Stimulated activated CD4-positive, alpha-beta T cell treated with anti-CD3 and anti-CD28 coated beads, Interleukin-1b, Interleukin-23, amount 100 ng/mL, for 24 hours (primary cell): ENCODE data around the gene LRRC36.

Source experiments
- DNase-seq, 4 experiments: peaks; one replicate each; pipeline ENCODE4 v3.0.0-alpha.2; 2020; ENCODE audit warnings: low read depth in 4 of 4, low spot score in 1 of 4

Gene LRRC36, protein sequence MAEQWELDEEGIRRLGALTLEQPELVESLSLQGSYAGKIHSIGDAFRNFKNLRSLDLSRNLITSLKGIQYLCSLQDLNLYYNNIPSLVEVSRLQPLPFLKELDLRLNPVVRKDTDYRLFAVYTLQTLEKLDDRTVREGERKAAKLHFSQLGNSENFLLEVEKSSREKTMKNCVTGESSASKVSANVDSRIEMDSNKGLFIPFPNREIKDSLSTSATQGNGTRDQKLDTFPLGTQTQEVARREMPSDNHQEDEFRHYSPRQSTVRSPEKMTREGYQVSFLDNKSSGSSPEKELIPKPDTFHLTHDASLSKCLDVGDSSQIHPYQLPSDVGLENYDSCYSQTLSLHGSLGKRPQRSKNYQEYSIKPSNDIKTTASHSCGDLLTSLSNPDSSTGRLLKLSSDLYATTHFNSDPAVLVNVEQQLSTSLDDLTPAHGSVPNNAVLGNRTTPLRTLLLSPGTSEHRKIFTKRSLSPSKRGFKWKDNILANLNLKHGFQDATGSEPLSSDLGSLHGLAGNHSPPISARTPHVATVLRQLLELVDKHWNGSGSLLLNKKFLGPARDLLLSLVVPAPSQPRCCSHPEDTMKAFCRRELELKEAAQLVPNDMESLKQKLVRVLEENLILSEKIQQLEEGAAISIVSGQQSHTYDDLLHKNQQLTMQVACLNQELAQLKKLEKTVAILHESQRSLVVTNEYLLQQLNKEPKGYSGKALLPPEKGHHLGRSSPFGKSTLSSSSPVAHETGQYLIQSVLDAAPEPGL

DNA sequence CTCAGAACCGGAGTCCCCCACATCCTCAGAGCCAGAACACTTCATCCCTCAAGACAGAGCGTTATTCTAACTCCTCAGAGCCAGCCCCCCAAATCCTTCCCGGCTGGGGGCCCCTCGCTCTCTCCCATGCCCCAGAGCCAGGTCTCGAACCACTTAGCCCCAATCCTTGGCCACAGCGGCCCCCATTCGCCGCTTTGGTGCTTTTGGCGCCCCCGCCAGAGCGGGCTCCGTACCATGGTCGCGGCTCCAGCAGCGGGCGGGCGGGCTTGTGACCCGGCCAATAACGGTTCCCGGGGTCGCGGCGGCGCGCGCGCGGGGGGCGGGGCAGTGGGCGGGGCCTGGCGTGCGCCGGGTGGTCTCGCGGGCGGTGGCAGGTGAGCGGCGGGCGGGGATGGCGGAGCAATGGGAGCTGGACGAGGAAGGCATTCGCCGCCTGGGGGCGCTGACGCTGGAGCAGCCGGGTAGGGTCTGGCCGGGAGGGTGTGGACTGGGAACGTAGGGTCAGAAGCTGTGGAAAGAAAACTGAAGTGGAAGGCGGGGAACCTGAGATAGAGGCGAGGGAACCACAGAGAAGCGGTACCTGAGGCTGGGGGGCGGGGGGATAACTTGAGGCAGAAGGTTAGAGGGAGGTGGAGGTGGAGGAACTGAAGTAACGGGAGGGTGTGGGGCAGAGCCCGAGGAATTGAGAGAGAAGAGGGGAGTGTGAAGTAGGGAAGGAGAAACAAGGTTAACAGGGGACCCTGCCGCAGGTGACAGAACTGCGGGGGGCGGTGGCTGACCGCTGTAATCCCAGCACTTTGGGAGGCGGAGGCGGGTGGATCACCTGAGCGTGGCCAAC, at the start of gene LRRC36, which contains the start of gene KCTD19:
TSS of gene LRRC36 (plus strand) at position 344 of the 838 bp plus-strand sequence. CDS start at position 392, 48 bp downstream.
TSS of gene KCTD19 (minus strand) at position 270 of the 838 bp plus-strand sequence. CDS start at position 236, 34 bp downstream.
- peak in 3 of 4 experiments; percentile 26 to 67 (median 36) for DNase-seq

DNA sequence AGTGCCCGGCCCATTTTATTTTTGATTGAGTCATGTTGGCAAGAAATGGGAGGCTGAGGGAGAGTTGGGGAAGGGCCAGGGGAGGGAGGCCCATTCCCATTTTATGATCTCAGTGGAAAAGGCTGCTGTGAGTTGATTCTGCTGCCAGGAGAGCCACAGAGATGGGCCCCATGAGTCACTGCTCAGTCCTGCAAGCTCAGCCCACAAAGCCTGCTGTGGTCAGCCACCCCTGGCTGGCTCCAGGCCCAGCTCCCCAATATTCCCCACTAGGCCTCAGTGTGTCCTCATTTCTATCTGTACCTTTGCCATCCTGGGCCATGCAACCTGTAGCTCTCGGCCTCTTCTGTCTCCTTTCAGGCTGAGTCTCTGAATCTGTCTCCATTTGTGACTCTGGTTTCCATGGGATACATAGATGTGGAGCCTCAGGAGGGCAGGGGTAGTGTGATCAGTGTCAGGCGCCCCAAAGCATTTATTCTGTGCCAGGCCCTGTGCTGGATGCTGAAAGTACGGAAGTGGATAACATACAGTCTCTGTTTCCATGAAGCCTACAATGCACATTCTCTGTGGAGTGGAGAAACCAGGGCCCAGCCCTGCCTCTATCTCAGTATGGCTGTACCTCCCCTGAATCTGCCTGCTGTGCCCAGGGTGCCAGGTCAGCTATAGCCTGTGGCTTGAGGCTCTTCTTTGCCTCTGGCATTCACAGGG, 49.2 kb upstream of the LRRC36 start:
- no peak for DNase-seq

GRCh38 chr16:67277999-67278772, 48.4 kb upstream of the LRRC36 start:
- peak in 1 of 4 experiments; percentile 7 for DNase-seq

DNA sequence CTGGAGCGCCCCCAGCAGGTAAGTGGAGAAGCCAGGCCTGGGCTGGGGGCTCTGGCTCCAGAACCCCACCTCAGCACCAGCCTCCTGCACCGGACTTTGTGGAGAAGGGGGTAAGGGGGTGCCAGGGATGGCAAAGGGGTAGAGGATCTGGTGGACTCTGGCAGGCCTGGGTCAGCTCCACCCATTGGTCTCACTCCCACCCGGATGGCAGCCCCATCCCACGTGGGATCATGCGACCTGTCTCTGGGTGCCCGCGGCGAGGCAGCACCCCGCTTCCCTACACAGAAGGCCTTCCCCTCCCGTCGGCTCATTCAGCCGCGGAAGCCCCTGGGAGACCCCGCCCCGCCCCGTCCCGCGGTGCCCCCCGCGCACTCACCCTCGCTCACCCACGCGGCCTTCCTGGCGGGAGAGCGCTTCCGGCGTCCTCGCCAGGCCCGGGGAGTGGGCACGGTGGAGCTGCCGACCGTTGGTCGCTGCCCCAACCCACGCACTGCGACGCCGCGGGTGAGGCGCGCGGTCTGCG, 47.8 kb upstream of the LRRC36 start:
- peak; percentile 17 to 48 (median 34) for DNase-seq

DNA sequence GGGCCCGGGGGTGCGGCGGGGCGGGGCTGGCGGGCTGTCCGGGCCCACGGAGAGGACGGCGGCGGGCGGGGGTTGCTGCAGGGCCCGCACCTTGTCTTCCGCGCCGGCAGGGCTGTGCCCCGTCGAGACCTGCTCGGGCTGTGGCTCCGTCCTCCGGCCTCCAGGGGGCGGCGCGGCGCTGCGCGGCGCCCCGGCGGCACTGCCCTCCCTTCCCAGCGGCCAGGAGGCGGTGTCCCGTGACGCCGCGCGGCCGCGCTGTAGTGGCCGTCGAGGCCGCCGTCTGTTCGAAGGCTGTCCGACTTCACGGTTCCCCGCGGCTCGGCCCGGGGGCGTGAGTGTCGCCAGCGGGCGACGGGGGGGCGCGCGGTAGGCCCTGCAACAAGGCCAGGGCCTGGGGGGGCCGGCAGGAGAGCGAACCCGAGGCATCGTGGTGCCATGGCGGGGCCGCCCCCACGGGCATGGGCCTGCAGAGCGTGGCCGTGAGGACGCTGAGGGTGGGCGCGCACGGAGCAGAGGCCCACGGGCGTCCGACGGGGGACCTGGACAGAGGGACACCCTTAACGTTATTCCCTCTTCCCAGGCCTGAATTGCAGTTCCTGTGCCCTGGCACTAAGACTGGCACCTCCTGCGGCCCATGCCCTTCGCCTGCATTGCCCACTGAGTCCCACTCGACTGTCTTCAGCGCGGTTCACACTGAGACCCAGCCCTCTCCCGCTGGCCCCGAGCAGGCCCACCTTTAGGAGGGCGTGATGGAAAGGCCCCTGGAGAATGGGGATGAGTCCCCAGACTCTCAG, 47.1 kb upstream of the LRRC36 start, which contains the start of gene PLEKHG4:
TSS of gene PLEKHG4 (plus strand) at position 237 of the 794 bp plus-strand sequence. CDS start at position 750, 513 bp downstream.
- DNase-seq, result peak; percentile 44 to 81 (median 70)

- DNase-seq, result no peak
These were observed 46.3 kb upstream of the LRRC36 start for GRCh38 chr16:67280090-67281015.

DNA sequence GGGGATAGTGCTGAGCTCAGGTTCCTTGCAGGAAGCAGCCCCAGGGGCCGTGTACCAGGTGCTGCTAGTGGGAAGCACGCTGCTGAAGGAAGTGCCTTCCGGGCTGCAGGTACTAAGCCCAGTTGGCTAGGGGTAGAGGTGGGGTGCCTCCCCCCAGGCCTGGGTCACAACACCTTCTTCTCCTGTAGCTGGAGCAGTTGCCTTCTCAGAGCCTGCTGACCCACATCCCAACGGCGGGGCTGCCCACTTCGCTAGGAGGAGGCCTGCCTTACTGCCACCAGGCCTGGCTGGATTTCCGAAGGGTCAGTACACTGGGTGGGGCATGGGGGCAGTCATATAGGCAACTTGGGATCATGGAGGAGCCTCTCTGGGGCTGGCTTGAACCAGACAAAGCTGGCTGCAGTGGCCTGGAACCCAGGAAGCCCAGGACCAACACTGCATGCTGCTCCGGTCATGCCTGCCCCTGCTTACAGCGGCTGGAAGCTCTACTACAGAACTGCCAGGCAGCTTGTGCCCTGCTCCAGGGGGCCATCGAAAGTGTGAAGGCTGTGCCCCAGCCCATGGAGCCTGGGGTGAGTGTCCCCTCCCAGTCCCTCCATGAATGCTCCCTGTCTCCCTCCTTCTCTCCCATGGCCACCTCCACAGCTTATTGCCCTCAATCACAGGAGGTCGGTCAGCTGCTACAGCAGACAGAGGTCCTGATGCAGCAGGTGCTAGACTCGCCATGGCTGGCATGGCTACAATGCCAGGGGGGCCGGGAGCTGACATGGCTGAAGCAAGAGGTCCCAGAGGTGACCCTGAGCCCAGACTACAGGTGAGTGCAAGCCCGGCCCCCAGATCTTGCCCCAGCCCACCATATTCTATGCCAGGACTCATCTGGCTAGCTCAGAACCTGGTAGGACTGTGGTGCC, 44.8 kb upstream of the LRRC36 start:
- DNase-seq, result no peak

- DNase-seq, result no peak
These were observed 44.2 kb upstream of the LRRC36 start for GRCh38 chr16:67282447-67282805.

DNA sequence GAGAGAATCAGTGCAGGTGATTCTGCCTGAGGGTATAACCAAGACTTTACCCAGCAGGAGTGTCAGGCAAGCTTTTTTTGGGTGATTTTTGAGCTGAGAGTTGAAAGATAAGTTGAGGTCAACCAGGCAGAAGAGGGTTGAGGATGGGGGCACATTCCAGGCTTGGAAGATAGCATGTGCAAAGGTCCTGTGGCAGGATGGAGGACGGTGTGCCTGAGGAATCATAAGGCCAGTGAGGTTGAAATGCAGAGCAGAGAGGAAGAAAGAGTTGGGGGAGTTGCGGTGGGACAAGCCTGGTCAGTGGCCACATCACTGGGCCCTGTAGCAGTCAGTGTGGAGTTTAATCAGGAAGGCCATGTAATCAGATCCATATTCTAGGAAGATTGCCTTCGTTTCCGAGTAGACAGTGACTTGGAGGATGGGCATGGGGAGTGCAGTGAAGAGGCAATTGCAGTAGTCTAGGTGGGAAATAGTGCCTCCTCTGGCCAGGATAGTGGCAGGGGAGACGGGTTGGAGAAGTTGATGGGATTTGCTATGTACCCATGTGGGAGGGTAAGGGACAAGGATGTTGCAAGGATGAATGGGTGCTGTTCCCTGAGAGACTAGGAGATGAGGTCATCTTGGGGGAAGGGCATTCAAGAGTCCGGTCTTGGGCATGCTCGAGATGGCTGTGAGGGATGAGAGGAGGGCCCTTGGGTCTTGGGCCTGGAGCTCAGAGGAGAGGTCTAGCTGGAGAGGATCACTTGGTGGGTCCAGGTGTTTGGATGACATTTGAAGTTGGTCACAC, 43.4 kb upstream of the LRRC36 start:
- DNase-seq, result no peak

DNA sequence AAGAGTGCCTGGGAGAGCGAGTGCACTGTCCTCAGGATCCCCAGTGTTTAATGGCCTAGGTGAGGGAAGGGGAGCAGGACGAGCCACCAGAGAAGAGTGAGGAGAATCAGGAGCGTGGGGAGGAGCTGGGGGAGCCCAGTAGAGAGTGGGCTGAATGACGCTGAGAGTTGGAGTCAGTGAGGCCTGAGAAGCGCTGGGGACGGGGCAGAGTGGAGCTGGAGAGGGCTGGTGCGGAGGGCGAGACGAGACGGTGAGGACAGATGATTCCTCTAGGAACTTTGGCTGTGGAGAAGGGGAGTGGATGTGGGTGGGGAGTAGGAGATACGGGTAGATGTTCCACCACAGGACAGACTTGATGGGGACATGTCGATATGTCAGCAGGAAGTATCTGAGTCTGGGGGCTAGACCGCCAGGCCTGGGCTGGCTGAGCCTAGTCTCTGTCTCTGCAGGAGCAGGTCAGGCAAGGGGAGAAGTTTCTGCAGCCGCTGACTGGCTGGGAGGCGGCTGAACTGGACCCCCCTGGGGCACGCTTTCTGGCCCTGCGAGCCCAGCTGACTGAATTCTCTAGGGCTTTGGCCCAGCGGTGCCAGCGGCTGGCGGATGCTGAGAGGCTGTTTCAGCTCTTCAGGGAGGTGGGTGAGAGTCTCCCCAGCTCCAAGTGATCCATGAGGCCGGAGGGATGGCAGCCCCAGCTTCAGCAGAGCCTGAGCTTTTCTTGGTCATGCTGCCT, 42.6 kb upstream of the LRRC36 start:
- DNase-seq, result no peak

DNA sequence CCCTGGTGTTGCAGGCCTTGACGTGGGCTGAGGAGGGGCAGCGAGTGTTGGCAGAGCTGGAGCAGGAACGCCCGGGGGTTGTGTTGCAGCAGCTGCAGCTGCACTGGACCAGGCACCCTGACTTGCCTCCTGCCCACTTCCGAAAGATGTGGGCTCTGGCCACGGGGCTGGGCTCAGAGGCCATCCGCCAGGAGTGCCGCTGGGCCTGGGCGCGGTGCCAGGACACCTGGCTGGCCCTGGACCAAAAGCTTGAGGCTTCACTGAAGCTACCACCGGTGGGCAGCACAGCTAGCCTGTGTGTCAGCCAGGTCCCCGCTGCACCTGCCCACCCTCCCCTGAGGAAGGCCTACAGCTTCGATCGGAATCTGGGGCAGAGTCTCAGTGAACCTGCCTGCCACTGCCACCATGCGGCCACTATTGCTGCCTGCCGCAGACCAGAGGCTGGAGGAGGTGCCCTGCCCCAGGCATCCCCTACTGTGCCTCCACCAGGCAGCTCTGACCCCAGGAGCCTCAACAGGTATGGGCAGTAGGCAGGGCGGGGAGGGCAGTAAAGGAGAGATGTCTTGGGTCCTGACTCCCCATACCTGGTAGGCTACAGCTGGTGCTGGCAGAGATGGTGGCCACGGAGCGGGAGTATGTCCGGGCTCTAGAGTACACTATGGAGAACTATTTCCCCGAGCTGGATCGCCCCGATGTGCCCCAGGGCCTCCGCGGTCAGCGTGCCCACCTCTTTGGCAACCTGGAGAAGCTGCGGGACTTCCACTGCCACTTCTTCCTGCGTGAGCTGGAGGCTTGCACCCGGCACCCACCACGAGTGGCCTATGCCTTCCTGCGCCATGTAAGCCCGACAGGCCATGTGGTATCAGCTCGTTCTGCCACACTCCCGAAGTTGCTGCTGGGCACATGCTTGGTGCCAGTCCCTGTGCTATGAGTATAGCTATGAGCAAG, 41.6 kb upstream of the LRRC36 start:
- DNase-seq, result no peak

GRCh38 chr16:67286441-67287235, 40.0 kb upstream of the LRRC36 start:
- DNase-seq, result no peak

- no peak for DNase-seq
These were observed 38.7 kb upstream of the LRRC36 start for GRCh38 chr16:67287960-67288359.
